ENCODE results near the gene TOPBP1.
A peak's percentile ranks its signal among the peaks of the same experiment; 100 is the strongest.
"Not testable (repeated sequence)": the region's sequence is repeated elsewhere in the genome, so short reads cannot be mapped to it uniquely, and the experiment has no call there.

The TOPBP1 gene

GRCh38 chr3:133674290-133674919, 12.7 kb upstream of the TOPBP1 start:
- no peak for DNase-seq

- no peak for DNase-seq
These were observed 12.0 kb upstream of the TOPBP1 start for GRCh38 chr3:133673746-133674145.

- DNase-seq, result no peak
These were observed 10.7 kb upstream of the TOPBP1 start for GRCh38 chr3:133672461-133672860.

GRCh38 chr3:133670525-133670995, 8.8 kb upstream of the TOPBP1 start:
- no peak for DNase-seq

DNA sequence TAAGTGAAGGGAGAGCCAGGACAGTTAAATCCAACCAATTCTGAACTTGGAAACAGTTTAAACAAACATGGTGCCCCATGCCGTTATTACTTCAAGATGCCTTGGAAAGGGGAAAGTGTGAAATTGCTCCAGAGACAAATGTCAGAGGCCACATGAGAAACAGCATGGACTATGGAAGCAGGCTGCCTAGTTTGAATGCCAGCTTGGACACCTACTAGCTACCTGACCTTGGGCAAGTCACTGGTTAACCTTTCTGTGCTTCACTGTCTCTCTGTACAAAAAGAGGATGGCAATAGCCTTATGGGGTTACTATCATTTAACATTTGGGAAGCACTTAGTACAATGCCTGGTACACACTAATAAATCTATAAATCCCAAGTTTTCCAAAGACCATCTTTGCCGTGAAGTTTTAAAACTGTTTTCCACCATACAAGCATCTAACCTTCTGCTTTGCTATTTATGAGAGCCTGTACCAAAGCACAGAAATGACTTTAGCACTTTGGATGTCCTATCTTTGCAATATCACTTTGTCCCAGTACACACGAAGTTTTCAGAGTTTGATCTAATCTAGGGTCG, 8.3 kb upstream of the TOPBP1 start:
- no peak for DNase-seq

DNA sequence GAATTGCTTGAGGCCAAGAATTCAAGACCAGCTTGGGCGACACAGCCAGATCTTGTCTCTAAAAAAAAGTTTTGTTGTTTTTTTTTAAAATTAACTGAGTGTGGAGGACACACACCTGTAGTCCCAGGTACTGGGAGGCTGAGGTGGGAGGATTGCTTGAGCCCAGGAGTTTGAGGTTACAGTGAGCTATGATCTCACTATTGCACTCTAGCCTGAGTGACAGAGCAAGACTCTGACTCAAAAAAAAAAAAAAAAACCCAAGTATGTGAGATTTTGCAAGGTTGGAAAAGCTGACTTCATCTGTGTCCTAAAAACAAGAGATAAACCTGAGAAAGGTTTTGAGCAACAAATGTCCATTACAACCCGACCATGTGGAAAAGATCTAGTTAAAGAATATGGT, 5.4 kb upstream of the TOPBP1 start:
- no peak for DNase-seq

DNA sequence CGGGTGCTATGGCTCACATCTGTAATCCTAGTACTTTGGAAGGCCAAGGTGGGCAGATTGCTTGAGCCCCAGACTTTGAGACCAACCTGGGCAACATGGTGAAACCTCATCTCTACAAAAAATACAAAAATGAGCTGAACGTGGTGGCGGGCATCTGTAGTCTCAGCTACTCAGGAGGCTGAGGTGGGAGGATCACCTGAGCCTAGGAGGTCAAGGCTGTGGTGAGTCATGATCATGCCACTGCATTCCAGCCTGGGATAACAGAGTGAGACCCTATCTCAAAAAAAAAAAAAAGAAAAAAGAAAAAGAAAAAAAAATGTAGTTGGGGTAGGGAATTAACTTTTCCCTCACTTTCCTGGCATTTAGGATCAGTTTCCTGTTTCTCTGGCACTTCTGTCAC, 3.4 kb upstream of the TOPBP1 start:
- DNase-seq, result not testable (repeated sequence)

DNA sequence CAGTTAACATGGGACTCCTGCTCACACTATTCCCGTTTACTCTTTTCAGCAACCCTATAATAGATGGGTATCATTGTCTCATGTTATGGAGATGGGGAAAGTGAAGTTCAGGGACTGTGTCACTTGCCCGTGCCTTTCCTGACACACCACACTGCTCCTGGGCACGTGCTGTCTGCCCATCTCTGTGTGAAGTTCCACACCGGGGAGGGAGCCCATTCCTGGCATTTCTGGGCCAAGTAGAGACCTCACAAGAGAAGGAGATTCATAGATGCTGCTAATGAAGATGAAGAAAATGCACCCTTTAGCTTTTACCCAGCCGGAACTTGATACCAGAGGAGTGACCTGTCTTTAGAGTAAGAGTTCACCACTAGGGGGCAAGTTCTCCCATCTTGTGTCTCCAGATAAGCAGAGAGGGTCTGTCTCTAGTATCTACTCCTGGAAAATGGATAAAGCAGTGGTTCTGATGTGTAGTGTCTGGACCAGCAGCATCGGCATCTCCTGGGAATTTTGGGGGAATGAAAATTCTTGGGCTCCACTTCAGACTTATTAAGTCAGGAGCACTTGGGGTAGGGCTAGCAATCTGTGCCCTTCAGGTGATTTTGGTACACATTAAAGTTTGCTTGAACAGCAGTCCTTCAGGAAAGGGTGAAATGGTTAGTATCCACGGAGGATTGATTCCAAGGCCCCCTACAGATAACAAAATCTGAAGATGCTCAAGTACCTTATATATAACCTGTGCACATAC, 2.0 kb upstream of the TOPBP1 start:
- peak; percentile 63 for DNase-seq

DNA sequence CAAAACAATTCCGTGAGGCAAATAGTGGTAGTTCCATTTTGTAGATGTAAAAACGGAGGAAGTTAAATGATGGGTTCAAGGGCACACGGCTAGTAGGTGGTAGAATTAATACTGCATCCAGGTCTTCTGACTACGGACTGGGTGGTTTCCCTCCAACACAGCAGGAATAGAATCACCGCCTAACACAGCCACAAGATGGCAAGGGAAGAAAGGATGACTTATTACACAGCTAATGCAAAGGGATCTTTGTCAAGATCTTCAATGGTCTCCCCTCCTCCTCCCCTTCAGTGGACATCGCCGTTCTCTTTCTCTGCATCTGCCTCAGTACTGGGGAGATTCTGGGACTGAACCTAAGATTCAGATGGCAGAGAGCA, 524 bp upstream of the TOPBP1 start:
- peak; percentile 30 for DNase-seq

GRCh38 chr3:133659806-133660205, 1.9 kb downstream of the TOPBP1 start:
- DNase-seq, result no peak

DNA sequence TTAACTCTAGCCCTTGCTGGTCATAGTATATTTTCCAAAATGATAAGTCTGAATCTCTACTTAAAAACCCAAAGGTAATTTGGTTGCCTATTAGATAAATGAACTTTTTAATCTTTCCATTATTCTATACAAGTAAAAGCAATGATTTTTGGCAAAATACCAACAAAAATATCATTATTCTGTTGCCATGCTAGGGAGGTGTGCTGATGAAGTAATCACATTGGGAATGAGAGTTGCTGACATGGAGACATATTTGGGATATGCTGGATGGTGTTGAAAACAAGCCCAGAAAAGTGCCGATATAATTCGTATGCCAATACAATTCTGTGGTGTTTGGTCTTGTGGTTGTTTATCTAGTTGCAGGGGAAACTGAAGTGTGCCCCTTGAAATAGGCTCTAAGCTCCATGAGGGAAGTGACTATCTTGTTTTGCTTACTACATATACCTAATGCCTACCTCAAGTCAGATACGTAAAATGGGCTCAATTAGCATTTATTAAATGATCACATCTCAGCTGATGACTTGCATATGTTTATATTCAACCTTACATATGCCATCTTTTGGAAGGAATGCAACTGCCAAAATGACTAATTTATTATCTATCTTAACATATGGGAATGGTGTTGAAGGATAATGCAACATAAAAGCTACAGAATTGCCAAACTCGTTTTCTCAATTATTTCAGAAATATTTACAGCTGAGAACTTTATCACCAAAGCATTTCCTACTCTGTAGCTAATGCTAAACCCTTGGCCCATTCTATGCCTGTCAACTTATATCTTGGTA, 5.8 kb downstream of the TOPBP1 start:
- no peak for DNase-seq

DNA sequence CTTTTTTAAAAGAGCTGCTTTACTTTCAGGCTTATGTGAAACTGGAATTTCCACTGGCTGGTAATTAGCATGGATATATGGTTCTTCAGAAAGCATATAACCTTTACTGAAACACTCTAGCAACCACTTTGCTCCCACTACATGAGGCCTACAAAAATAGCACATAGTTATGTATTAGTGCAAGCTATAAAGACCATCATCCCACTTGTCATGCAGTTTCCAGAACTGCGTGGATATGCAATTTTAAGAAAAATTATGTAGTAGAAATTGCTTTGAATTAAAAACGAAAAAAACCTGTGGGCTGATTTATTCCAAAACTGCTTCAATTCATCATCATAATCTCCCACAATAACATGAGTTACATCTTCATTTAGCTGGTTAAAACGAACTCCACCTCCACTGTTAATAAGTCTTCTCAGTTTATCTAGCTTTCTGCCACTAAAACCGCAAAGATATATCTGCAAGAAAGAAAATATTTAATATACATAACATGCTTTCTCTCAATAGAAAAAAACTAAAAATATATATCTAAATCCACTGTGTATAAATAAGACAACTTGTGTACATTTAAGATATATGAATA, 12.2 kb downstream of the TOPBP1 start:
- no peak for DNase-seq

- DNase-seq, result peak; percentile 94
These were observed 17.0 kb downstream of the TOPBP1 start for GRCh38 chr3:133644768-133645167.

- peak; percentile 30 for DNase-seq
These were observed 18.1 kb downstream of the TOPBP1 start for GRCh38 chr3:133643611-133644010.

GRCh38 chr3:133641254-133641653, 20.5 kb downstream of the TOPBP1 start:
- DNase-seq, result peak; percentile 3

DNA sequence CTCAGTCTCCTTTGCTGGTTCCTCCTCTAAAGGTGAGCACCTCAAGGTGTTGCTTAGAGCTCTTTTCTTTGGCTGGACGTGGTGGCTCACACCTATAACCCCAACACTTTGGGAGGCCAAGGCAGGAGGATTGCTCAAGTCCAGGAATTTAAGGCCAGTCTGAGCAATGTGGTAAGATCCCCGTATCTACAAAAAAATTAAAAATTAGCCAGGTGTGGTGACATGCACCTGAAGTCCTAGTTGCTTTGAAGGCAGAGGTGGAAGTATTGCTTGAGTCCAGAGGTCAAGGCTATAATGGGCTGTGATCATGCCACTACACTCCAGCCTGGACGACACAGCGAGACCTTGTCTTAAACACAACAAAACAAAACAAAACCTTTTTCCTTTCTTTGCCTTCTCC, 28.3 kb downstream of the TOPBP1 start:
- no peak for DNase-seq

DNA sequence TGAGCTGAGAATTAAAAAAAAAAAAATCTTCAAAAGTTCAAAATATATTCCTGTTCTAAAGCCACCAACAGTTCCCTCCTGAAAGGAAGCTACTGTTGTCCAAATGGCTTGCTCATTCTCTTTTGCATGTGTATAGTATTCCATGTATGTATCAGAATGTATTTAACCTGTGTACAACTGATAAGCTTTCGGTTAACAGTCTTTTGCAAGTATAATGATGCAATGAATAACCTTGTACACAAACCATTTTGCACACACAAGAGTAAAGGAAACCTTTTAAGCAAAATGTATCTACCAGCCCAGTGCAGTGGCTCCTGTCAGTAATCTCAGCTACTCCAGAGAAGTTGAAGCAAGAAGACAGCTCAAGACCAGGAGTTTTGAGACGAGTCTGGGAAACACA, 32.6 kb downstream of the TOPBP1 start:
- no peak for DNase-seq

DNA sequence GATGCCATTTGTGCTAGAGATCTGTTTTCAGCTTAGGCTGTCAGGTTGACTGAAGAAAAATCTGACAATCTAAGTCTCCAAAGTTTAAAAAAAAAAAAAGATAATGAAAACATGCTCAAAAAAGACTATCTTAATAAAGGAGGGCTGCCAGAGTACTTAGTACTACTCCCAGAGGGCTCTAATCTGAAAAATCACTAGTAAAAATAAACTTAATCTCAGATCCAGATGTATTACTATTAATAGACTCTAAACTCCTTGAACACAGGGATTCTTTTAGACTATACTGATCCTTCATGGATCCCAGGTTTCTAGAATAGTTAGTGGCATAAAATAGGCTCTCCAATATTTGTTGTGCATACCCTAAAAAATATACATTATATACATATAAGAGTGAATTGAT, 34.0 kb downstream of the TOPBP1 start:
- no peak for DNase-seq

DNA sequence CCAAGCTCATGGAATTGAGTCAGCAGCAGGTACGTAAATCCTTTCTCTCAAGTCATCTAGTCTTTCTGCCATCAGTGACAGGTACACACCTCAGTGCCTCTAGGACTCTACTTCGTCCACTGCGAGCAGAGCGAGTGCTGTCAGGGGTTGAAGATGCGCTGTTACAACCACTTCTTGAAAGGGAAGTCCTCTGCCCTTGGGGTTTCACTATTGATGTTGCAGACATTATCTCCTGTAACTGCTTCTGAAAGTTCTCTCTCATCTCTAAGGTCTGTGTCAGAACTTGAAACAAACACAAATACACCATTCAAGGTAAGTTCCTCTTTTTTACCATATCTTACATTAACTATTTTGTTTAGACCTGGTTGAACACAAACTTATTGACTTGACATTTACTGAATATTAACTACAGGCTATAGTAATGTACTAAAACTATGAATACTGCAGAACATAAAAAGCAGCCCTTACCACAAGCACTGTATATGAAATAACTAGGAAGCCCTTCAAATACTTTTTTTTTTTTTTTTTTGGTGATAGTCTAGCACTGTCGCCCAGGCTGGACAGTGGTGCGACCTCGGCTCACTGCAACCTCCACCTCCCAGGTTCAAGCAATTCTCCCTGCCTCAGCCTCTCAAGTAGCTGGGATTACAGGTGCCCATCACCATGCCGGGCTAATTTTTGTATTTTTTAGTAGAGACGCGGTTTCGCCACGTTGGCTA, 41.5 kb downstream of the TOPBP1 start:
- DNase-seq, result no peak

DNA sequence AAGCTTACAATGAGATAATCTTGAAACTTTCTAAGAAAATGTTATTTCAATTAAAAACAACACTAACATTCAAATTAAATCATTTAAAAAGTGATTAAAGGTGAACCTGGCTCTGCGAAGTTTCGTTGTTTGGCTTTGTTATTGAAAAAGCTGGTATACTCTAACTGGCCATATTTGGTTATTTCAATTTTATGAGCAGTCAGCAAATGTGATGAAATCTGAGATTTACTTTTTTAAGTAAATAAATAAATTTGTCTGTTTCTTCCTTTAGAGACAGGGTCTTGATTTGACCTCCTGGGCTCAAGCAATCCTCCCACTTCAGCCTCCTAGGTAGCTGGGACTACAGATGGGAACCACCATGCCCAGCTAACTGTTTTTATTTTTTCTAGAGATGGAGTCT, 50.2 kb downstream of the TOPBP1 start:
- DNase-seq, result no peak

DNA sequence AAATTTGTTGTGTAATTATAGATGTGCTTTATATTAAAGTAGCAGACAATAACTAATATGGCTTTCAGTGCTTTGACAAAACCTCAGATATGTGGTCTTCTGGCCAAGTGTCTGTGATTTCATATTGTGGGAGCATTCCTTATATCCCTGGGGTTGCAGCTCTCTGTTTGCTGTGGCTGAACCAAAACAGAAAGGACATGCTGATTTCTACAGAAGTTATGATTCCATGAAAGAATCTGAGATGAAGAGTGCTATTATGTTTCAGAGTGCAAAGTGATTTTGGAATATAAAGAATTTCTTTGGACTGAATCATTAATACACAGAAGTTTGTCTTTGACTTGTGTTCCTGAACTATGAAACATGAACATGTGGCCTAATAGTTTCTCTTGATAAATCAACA, 51.7 kb downstream of the TOPBP1 start:
- DNase-seq, result peak; percentile 67

DNA sequence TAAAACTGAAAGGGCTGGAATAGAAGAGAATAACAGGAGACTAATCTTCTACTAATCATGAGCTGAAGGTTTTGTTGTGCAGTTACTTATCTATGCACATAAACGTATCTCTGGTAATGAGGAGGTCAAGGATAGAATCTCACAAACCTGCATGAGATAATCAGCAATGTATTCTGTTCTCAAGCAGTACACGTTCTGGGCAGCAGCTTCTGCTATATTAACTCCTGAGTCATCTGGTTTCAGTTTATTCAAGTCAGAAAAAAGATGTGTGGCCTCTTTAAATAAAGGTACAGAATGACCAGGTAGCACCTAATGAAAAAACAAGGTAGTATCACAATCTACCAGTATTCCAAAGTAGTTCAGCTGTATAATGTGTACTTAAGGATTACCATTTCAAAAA, 53.4 kb downstream of the TOPBP1 start:
- no peak for DNase-seq

All from fibroblast of skin of back (primary cell).